PC-3 (cell line): ENCODE data around the gene SNAPC2. TPM values are rescaled to one million over a fixed set of nuclear protein-coding genes. Genes with fewer than 3 reads are reported as not detected.

ENCODE experiments used
- ATAC-seq: fragments of 200-7000 bp; cut with Tn5 transposase; 2 replicates; pipeline ENCODE4 v1.9.1; 2020; ENCODE audit warnings: mild to moderate bottlenecking, moderate library complexity
- BruUV-seq: library from RNA; stranded (reverse); fragments of 400-500 nt; replicated peaks from 2 replicates; lab custom pipeline; 2021; lab: Mats Ljungman, UMichigan
- CTCF ChIA-PET: fragments of 300-600 bp; sonication (Branson Sonifier 250); formaldehyde crosslinking; loops from one replicate; lab custom pipeline; 2022; ENCODE audit warnings: antibody characterized with exemption; lab: Charles Lee
- POLR2A ChIA-PET: fragments of 300-600 bp; sonication (Branson Sonifier 250); formaldehyde crosslinking; loops from one replicate; lab custom pipeline; 2022; ENCODE audit warnings: antibody characterized with exemption; ENCODE audit not compliant: unreplicated experiment; lab: Charles Lee
- DNase-seq: peaks from one replicate; pipeline ENCODE4 v3.0.0-alpha.2; 2015
- H2AFZ ChIP-seq: fragments of 300-600 bp; sonication (generic); 2 replicates; pipeline ENCODE4 v1.6.0; 2016; ENCODE audit warnings: antibody characterized with exemption, low read length
- H3F3A ChIP-seq: fragments of 300-600 bp; sonication (generic); one replicate; pipeline ENCODE4 v1.6.0; 2017; ENCODE audit warnings: antibody characterized with exemption, low read length, control low read depth, mild to moderate bottlenecking; ENCODE audit not compliant: unreplicated experiment
- H3K27ac ChIP-seq: fragments of 300-600 bp; sonication (generic); 2 replicates; pipeline ENCODE4 v1.5.1; 2016; ENCODE audit warnings: mild to moderate bottlenecking, low read length
- H3K27me3 ChIP-seq: fragments of 300-600 bp; sonication (generic); 2 replicates; pipeline ENCODE4 v1.6.1; 2016; ENCODE audit warnings: low read length, mixed read lengths
- H3K36me3 ChIP-seq: fragments of 300-600 bp; sonication (generic); 2 replicates; pipeline ENCODE4 v1.6.1; 2016; ENCODE audit warnings: low read depth, mixed run types, low read length, mixed read lengths
- H3K4me1 ChIP-seq: fragments of 300-600 bp; sonication (generic); 2 replicates; pipeline ENCODE4 v1.5.1; 2016; ENCODE audit warnings: low read length; ENCODE audit not compliant: insufficient read depth
- H3K4me2 ChIP-seq: fragments of 300-600 bp; sonication (generic); 2 replicates; pipeline ENCODE4 v1.6.0; 2016; ENCODE audit warnings: low read length
- H3K4me3 ChIP-seq: fragments of 300-600 bp; sonication (generic); 2 replicates; pipeline ENCODE4 v1.5.1; 2016; ENCODE audit warnings: mild to moderate bottlenecking, low read length, mixed read lengths
- H3K79me2 ChIP-seq: fragments of 300-600 bp; sonication (generic); 2 replicates; pipeline ENCODE4 v1.6.1; 2017; ENCODE audit warnings: low read length, mixed read lengths
- H3K9ac ChIP-seq: fragments of 300-600 bp; sonication (generic); 2 replicates; pipeline ENCODE4 v1.6.0; 2016; ENCODE audit warnings: mild to moderate bottlenecking, low read length
- H3K9me2 ChIP-seq: fragments of 300-600 bp; sonication (generic); replicated peaks from 2 replicates; pipeline ENCODE4 v1.6.1; 2016; ENCODE audit warnings: mixed run types, low read length, mixed read lengths
- H3K9me3 ChIP-seq: fragments of 300-600 bp; sonication (generic); 2 replicates; pipeline ENCODE4 v1.6.1; 2016; ENCODE audit warnings: low read length, mixed read lengths
- H4K20me1 ChIP-seq: fragments of 300-600 bp; sonication (generic); 2 replicates; pipeline ENCODE4 v1.6.1; 2016; ENCODE audit warnings: low read length, mixed read lengths
- CTCF ChIP-seq: fragments of 300-600 bp; sonication (generic); conservative IDR thresholded peaks from 2 replicates; pipeline ENCODE4 v1.5.1; 2017; ENCODE audit warnings: antibody characterized with exemption, low read depth, mild to moderate bottlenecking, low read length
- EZH2 ChIP-seq: fragments of 300-600 bp; sonication (generic); IDR thresholded peaks from one replicate; pipeline ENCODE4 v1.6.1; 2017; ENCODE audit warnings: antibody characterized with exemption, mild to moderate bottlenecking, low read length; ENCODE audit not compliant: unreplicated experiment
- EZH2phosphoT487 ChIP-seq: fragments of 300-600 bp; sonication (generic); IDR thresholded peaks from 2 replicates; pipeline ENCODE4 v1.6.1; 2018; ENCODE audit warnings: mild to moderate bottlenecking, antibody characterized with exemption, low read length, borderline replicate concordance
- intact Hi-C: fragments of 100-400 bp; cut with micrococcal nuclease; formaldehyde crosslinking; loops from 2 replicates; pipeline ENCODE4 v1.9.0; 2023
- total RNA-seq: library from RNA; depleted of rRNA; stranded (reverse); fragments of >200 nt; gene quantifications from 2 replicates; pipeline ENCODE4 v1.2.3, GENCODE V29; 2014

SNAPC2 gene
- total RNA-seq, 1 experiment from 2014 or later, result 40.1 TPM

GRCh38 chr19:7879836-7880235, 40.3 kb upstream of the SNAPC2 start:
- Histone ChIP-seq H3K36me3 (no peaks in the 10 kb centered on the region), H2AFZ (no peak overlapping the region), H3K79me2 (no peaks in the 10 kb centered on the region), H3K9me2 (no peaks in the 10 kb centered on the region), H3F3A (no peaks in the 10 kb centered on the region), H3K27ac (no peak overlapping the region), H3K4me2 (no peak overlapping the region), H3K27me3 (no peaks in the 10 kb centered on the region), H4K20me1 (no peaks in the 10 kb centered on the region), H3K9ac (no peak overlapping the region), H3K9me3 (no peaks in the 10 kb centered on the region), H3K4me1 (no peaks in the 10 kb centered on the region), H3K4me3 (no peak overlapping the region)
- TF ChIP-seq CTCF, result no peak
- TF ChIP-seq EZH2phosphoT487, result no peak
- TF ChIP-seq EZH2, result no peak
- ATAC-seq, result no peak
- BruUV-seq, result no TSS peak
- CTCF ChIA-PET, result no interaction called here
- no peak for DNase-seq
- intact Hi-C loops, result no loop called here
- POLR2A ChIA-PET, result no interaction called here

- Histone ChIP-seq H3K4me1 (no peaks in the 10 kb centered on the region), H3K36me3 (no peaks in the 10 kb centered on the region), H3K9me2 (no peaks in the 10 kb centered on the region), H3K9me3 (no peaks in the 10 kb centered on the region), H3K27me3 (no peaks in the 10 kb centered on the region), H4K20me1 (no peaks in the 10 kb centered on the region), H3K4me2 (no peak overlapping the region), H3F3A (no peaks in the 10 kb centered on the region), H3K79me2 (no peaks in the 10 kb centered on the region), H2AFZ (no peak overlapping the region), H3K4me3 (no peak overlapping the region), H3K9ac (no peak overlapping the region), H3K27ac (no peak overlapping the region)
- ChIA-PET CTCF (no interaction called here), POLR2A (no interaction called here)
- ATAC-seq (no peak), DNase-seq (no peak)
- BruUV-seq, result no TSS peak
- intact Hi-C loops, result no loop called here
- no peak for TF ChIP-seq CTCF
- TF ChIP-seq EZH2, result no peak
- TF ChIP-seq EZH2phosphoT487, result no peak
These were observed 38.2 kb upstream of the SNAPC2 start for GRCh38 chr19:7881910-7882309.

- H3K79me2 ChIP-seq, result no peaks in the 10 kb centered on the region
- no peaks in the 10 kb centered on the region for H3K36me3 ChIP-seq
- TF ChIP-seq CTCF (no peak), EZH2phosphoT487 (no peak), EZH2 (no peak)
- intact Hi-C loops, result no loop called here
- no peaks in the 10 kb centered on the region for H3K9me2 ChIP-seq
- no peak overlapping the region for H3K4me3 ChIP-seq
- no peak for DNase-seq
- H3K4me1 ChIP-seq, result peaks cover 2% of the 10 kb centered on the region; the same call in 1 of the 2 replicates
- no peaks in the 10 kb centered on the region for H4K20me1 ChIP-seq
- no peak overlapping the region for H2AFZ ChIP-seq
- H3F3A ChIP-seq, result no peaks in the 10 kb centered on the region
- BruUV-seq, result no TSS peak
- H3K27ac ChIP-seq, result no peak overlapping the region
- no peaks in the 10 kb centered on the region for H3K9me3 ChIP-seq
- no peak overlapping the region for H3K4me2 ChIP-seq
- CTCF ChIA-PET, result interaction anchor here (0.6 kb wide), 1 partner anchor 498 kb away, joined by 3 read pairs; no protein-coding TSS in a partner anchor
- H3K9ac ChIP-seq, result no peak overlapping the region
- no peak for ATAC-seq
- POLR2A ChIA-PET, result interaction anchor here (0.6 kb wide), 1 partner anchor 25 kb away, joined by 3 read pairs; no protein-coding TSS in a partner anchor
- H3K27me3 ChIP-seq, result no peaks in the 10 kb centered on the region
These were observed 37.0 kb upstream of the SNAPC2 start for GRCh38 chr19:7883105-7883504.
